Esophagus squamous epithelium (tissue), 4 donors: ENCODE measurements around the gene MYO3B.

Experiments
- CTCF ChIP-seq, 6 experiments: fragments of 450-650 bp in 4 of 6; fragments of 200-600 bp in 2 of 6; sonication (generic) in 2 of 6; IDR thresholded peaks; one replicate each; pipeline ENCODE4 v1.5.1; 2016 to 2019; ENCODE audit warnings: antibody characterized with exemption in 6 of 6, mild to moderate bottlenecking in 4 of 6, moderate library complexity in 4 of 6
- POLR2A ChIP-seq, 4 donors: fragments of 450-650 bp; IDR thresholded peaks; one replicate each; pipeline ENCODE4 v1.6.1; 2017; ENCODE audit warnings: antibody characterized with exemption in 4 of 4, mild to moderate bottlenecking in 4 of 4, moderate library complexity in 3 of 4

- TF ChIP-seq CTCF (IDR thresholded peaks at IDR 0.05), result no peak
- TF ChIP-seq POLR2A (IDR thresholded peaks at IDR 0.05), result no peak
These were observed 288.7 kb downstream of the MYO3B start for GRCh38 chr2:170466632-170467031.
